ENCODE results near the gene ABCC3. TPM values are rescaled to one million over a fixed set of nuclear protein-coding genes. Genes with fewer than 3 reads are reported as not detected.

Gene ABCC3
- total and polyA plus RNA-seq, 2 of the 8 experiments (the other 6 are each of a cell fraction or from before 2014, with no cell fraction given), result 0.35 to 0.37 TPM

GRCh38 chr17:50684612-50685333 is 50.1 kb downstream of the ABCC3 start:
- no peak for FAIRE-seq

More at GRCh38 chr17:50684612-50685333, 50.1 kb downstream of the ABCC3 start:
- H3K4me1 ChIP-seq (replicated peaks in 1 of 4; ENCODE audit: control insufficient read depth in 3 of 4, insufficient read depth in 4 of 4, low read length in 3 of 4), result peaks cover 0 to 18% (median 2%) of the 10 kb centered on the region in 4 experiments; a peak in 3 of 7 replicates
- no peak overlapping the region for H2BK5ac ChIP-seq (ENCODE audit: low read depth, low read length)
- H4K5ac ChIP-seq (ENCODE audit: insufficient read length, low read depth, low read length), result no peak overlapping the region
- H4K8ac ChIP-seq (ENCODE audit: extremely low read depth, insufficient read depth, low read length), result no peak overlapping the region; the same call in 1 of the 2 replicates
- H3K23me2 ChIP-seq (ENCODE audit: low read depth, low read length), result no peaks in the 10 kb centered on the region
- no peak overlapping the region for H3K4me2 ChIP-seq (ENCODE audit: insufficient read depth in 1 of 2, low read depth in 2 of 2, low read length in 2 of 2)
- TF ChIP-seq KDM1A (IDR thresholded peaks at IDR 0.05; ENCODE audit: borderline replicate concordance, low read length) (peak; percentile 75; the same call in 1 of the 2 replicates), CTBP2 (IDR thresholded peaks at IDR 0.05; ENCODE audit: borderline replicate concordance, insufficient read depth, insufficient read length, low read length) (no peak)
- ChIA-PET POLR2A (ENCODE audit: partially characterized antibody) (interaction anchor here (1.0 to 1.6 kb wide), 8 partner anchors 10 to 182 kb away, joined by 3 to 4 read pairs (median 4); partner anchors contain the start of gene LUC7L3), CTCF (ENCODE audit: partially characterized antibody) (interaction anchor here (0.8 to 20.2 kb wide), 19 partner anchors 10 to 322 kb away, joined by 3 to 391 read pairs (median 4); no protein-coding TSS in a partner anchor)
- no peak overlapping the region for H2BK15ac ChIP-seq (ENCODE audit: low read length)
- no peak overlapping the region for H3K18ac ChIP-seq (ENCODE audit: extremely low read depth, low read length)
- H2BK20ac ChIP-seq (ENCODE audit: low read length), result no peak overlapping the region
- no peaks in the 10 kb centered on the region for H4K20me1 ChIP-seq (replicated peaks in 1 of 2; ENCODE audit: control insufficient read depth in 1 of 2, insufficient read depth in 2 of 2, low read length in 2 of 2)
- no peaks in the 10 kb centered on the region for H3K27me3 ChIP-seq (replicated peaks in 1 of 4; ENCODE audit: control insufficient read depth in 3 of 4, extremely low read depth in 1 of 4, insufficient read depth in 3 of 4, low read length in 3 of 4)
- H3K27ac ChIP-seq (ENCODE audit: low read depth, low read length), result no peak overlapping the region
- H2AFZ ChIP-seq (ENCODE audit: low read length), result 0 out of 2 replicates have a peak overlapping the region, but pooled peaks have one; percentile 14
- H3K4me3 ChIP-seq (ENCODE audit: extremely low read depth in 1 of 4, insufficient read depth in 2 of 4, low read depth in 3 of 4, low read length in 4 of 4), result no peak overlapping the region
- no peak overlapping the region for H3K4ac ChIP-seq (replicated peaks; ENCODE audit: insufficient read length, low read depth, low read length)
- H3K14ac ChIP-seq (ENCODE audit: insufficient read length), result no peak overlapping the region
- H2BK120ac ChIP-seq (replicated peaks; ENCODE audit: low read depth, low read length), result no peak overlapping the region
- DNase-seq (ENCODE audit: low read depth in 1 of 2, low spot score in 2 of 2), result no peak
- H2BK12ac ChIP-seq (ENCODE audit: low read depth, low read length), result no peak overlapping the region
- H3K79me1 ChIP-seq (ENCODE audit: low read depth, low read length), result no peaks in the 10 kb centered on the region
- no peaks in the 10 kb centered on the region for H3K79me2 ChIP-seq (ENCODE audit: control insufficient read depth in 1 of 2, insufficient read depth in 2 of 2, low read length in 2 of 2)
- no peak overlapping the region for H3K9ac ChIP-seq (replicated peaks in 1 of 4; ENCODE audit: extremely low read depth in 1 of 4, low read depth in 3 of 4, low read length in 3 of 4)
- no peaks in the 10 kb centered on the region for H3K36me3 ChIP-seq (ENCODE audit: control insufficient read depth in 2 of 4, insufficient read depth in 4 of 4, low read length in 3 of 4)
- no peak overlapping the region for H3K56ac ChIP-seq (replicated peaks; ENCODE audit: insufficient read length, low read depth, low read length)
- no peak overlapping the region for H3K23ac ChIP-seq (ENCODE audit: insufficient read length)
- no peak overlapping the region for H2AK5ac ChIP-seq (ENCODE audit: low read depth, low read length)
- H3K9me3 ChIP-seq (ENCODE audit: insufficient read depth in 2 of 2, low read depth in 1 of 2, low read length in 1 of 2), result no peaks in the 10 kb centered on the region
- no peak overlapping the region for H4K91ac ChIP-seq (replicated peaks; ENCODE audit: insufficient read length, low read length)
- 85% methylated on average over 15 of the region's 15 CpGs; no CpG with 5 or more reads in 1 of the 2 experiments for WGBS, 2 experiments (ENCODE audit: extremely low coverage in 1 of 2, insufficient coverage in 1 of 2, insufficient read length in 1 of 2, insufficient replicate concordance in 2 of 2, low coverage in 1 of 2, low lambda C conversion rate in 2 of 2, missing lambda C conversion rate in 1 of 2)

Data from H1 (cell line).